Rectal smooth muscle tissue (tissue), 1 donor: Measurements from ENCODE around the gene TMOD2.

Experiments used
- H3K27ac ChIP-seq: one replicate; pipeline ENCODE4 v1.7.0; 2013; ENCODE audit warnings: low read depth, low read length, inconsistent platforms
- H3K27me3 ChIP-seq: one replicate; pipeline ENCODE4 v1.7.0; 2013; ENCODE audit warnings: low read length; ENCODE audit not compliant: control insufficient read depth, insufficient read depth
- H3K36me3 ChIP-seq: one replicate; pipeline ENCODE4 v1.7.0; 2013; ENCODE audit warnings: low read length; ENCODE audit not compliant: control insufficient read depth, insufficient read depth
- H3K4me1 ChIP-seq: one replicate; pipeline ENCODE4 v1.7.0; 2013; ENCODE audit warnings: low read length; ENCODE audit not compliant: control insufficient read depth, insufficient read depth
- H3K4me3 ChIP-seq: one replicate; pipeline ENCODE4 v1.7.0; 2013; ENCODE audit warnings: low read length
- H3K9ac ChIP-seq: one replicate; pipeline ENCODE4 v1.7.0; 2013; ENCODE audit warnings: low read length

Gene TMOD2

DNA sequence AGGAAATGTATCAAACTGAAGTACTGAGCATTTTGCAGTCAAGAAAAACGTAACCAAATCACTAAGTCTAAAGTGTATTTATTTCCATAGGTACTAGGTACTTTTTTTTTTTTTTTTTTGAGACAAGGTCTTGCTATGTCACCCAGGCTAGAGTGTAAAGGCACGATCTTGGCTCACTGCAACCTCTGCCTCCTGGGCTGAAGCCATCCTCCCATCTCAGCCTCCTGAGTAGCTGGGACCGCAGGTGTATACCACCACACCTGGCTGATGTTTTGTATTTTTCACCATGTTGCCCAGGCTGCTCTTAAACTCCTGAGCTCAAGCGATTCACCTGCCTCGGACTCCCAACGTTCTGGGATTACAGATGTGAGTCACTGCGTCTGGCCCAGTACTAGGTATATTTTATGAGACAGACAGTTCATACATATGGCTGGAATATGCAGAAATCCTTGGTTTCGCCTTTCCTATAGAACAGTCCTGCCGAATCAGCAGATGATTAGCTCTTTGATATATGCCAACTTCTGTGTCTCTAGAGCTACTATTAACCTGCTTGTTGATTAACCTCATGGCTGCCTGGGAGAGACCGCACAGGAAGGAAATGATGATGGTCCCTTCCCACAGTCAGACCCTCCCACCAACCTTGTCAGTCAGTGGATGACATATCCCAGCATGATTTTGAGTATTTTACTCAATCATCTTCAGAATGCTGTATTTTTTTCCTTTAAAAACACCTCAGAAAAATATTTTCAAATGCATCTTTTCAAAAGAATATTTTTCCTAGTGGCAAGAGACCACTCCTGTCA is 110.4 kb downstream of the TMOD2 start:
- Histone ChIP-seq H3K36me3 (peaks cover 9% of the 10 kb centered on the region), H3K9ac (no peak overlapping the region), H3K27ac (no peak overlapping the region), H3K27me3 (no peaks in the 10 kb centered on the region), H3K4me3 (no peak overlapping the region), H3K4me1 (no peaks in the 10 kb centered on the region)

DNA sequence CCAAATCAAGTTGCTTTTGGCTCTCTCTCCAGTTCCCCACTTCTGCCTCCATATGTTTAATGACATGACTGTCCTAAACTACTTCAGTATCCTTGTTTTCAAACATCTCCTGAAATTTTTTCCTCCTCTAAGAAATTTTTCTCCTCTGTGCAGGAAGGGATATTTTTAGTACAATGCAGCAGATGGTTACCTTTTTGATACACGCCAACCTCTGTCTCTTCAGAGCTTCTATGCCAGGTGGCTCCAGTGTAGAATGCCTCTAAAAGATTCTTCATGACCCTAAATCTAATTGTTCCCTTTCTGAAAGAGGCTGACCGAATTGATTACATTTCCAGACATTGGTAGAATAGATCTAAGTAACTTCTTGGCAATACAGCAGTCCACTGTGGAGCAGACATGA is 111.7 kb downstream of the TMOD2 start:
- peaks cover 9% of the 10 kb centered on the region for H3K36me3 ChIP-seq

GRCh38 chr15:51864408-51865056 is 113.1 kb downstream of the TMOD2 start:
- Histone ChIP-seq H3K36me3 (peaks cover 9% of the 10 kb centered on the region), H3K27ac (no peak overlapping the region), H3K4me1 (no peaks in the 10 kb centered on the region), H3K27me3 (no peaks in the 10 kb centered on the region), H3K4me3 (no peak overlapping the region), H3K9ac (no peak overlapping the region)

More for the DNA sequence above, 111.7 kb downstream of the TMOD2 start:
- H3K4me3 ChIP-seq, result no peak overlapping the region
- no peaks in the 10 kb centered on the region for H3K27me3 ChIP-seq
- H3K9ac ChIP-seq, result no peak overlapping the region
- no peaks in the 10 kb centered on the region for H3K4me1 ChIP-seq
- no peak overlapping the region for H3K27ac ChIP-seq

DNA sequence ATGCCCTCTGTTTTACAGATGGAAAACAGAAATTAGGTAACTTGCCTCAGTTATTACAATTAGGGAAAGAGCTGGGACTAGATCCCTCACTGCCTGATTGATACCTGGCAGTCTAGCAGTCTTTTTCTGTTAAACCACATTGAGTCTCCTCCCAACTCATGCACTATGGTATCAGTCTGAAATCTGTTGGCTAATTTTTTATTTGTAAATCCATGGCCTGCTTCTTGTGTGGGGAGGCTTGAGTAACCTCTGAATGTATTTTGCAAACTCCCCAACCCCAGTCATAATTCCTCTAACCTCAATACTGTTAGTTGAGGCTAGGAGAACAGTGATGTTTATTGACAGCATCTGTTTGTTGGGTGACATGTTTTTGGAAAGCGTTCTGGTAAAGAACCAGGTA is 113.9 kb downstream of the TMOD2 start:
- Histone ChIP-seq H3K4me3 (no peak overlapping the region), H3K27ac (no peak overlapping the region), H3K9ac (no peak overlapping the region), H3K4me1 (no peaks in the 10 kb centered on the region), H3K36me3 (peaks cover 10% of the 10 kb centered on the region), H3K27me3 (no peaks in the 10 kb centered on the region)
